Stimulated activated CD4-positive, alpha-beta T cell treated with anti-CD3 and anti-CD28 coated beads, Interleukin-15, amount 100 ng/mL, for 48 hours (primary cell): ENCODE data around the gene PNPLA6.
"Not testable (repeated sequence)": the region's sequence is repeated elsewhere in the genome, so short reads cannot be mapped to it uniquely, and the experiment has no call there.

Experiments
- DNase-seq, 2 donors: peaks; one replicate each; pipeline ENCODE4 v3.0.0-alpha.2; 2020; ENCODE audit warnings: low read depth in 2 of 2

PNPLA6 gene

DNA sequence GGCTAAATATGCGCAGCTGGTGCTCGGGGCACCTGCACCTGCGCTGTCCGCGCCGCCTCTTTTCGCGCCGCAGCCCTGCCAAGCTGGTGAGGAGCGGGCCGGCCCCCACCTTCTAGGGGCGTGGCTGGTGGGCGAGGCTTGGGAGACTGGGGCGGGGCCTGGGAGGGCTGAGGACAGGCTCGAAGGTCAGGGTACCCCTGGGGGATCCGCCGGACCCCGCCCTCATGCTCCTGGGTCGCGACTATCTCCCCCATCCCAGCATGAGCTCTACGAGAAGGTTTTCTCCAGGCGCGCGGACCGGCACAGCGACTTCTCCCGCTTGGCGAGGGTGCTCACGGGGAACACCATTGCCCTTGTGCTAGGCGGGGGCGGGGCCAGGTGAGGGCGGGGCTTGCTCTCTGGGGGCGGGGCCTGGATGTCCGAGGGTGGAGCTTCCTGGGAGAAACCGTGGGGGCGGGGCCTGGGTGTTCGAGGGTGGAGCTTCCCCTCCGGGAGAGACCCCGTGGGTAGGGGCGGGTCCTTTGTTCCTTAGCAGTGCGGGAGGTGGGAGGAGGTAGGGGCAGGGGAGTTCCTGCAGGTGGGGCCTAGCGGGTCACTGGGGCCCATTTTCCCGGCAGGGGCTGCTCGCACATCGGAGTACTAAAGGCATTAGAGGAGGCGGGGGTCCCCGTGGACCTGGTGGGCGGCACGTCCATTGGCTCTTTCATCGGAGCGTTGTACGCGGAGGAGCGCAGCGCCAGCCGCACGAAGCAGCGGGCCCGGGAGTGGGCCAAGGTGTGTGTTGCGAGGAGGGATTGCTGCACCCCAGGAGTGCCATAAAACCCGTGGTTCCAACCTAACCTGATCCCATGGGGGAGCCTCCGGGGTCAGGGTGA is 19.7 kb downstream of the PNPLA6 start:
- peak; percentile 25 to 27 for DNase-seq

DNA sequence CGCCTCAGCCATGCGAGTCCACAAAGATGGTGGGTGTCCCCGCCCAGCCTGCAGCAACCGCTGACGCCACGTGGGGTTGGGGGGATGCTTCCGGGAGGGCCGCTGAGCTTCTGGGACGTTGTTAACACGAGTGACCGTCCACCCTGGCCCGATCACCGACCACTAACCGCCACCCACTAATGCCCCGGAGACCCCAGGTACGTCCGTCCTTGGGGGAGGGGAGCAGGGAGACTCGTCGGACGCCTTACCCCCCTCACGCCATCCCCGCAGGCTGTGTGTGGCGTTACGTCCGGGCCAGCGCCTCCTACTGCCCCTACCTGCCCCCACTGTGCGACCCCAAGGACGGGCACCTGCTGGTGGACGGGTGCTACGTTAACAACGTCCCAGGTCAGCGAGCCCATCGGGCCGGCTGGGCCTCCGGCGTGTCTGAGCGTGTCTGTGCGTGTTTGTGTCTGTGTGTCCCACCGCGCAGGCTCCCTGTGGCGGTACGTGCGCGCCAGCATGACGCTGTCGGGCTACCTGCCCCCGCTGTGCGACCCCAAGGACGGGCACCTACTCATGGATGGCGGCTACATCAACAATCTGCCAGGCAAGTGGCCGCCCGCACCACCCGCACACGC is 21.3 kb downstream of the PNPLA6 start:
- no peak for DNase-seq

DNA sequence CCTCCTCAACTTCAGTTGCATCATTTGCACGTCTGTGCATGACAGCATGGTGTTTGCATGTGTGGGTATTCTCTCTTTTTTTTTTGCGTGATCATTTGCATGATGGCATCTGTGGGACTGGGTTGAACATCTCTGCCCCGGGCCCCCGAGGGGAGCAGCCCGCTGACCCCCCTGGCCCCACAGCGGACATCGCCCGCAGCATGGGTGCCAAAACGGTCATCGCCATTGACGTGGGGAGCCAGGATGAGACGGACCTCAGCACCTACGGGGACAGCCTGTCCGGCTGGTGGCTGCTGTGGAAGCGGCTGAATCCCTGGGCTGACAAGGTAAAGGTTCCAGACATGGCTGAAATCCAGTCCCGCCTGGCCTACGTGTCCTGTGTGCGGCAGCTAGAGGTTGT is 23.1 kb downstream of the PNPLA6 start:
- no peak for DNase-seq

DNA sequence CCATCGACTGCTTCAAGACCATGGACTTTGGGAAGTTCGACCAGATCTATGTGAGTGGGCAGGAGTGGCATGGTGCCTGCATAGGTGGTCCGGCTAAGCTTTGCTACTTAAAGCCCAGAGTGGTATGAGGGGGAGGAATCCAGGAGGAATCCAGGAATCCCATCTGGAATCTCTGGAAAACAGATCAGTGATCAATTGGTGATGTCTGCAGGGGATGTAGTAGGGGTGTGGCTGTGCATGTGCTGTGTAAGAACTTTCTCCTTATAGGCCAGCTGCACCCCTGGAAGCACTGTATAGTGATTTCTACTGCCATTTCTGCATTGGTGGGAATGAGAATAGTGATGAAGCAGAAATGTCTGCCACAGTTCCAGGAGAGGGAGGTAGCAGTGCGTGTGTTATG is 23.6 kb downstream of the PNPLA6 start:
- no peak for DNase-seq

DNA sequence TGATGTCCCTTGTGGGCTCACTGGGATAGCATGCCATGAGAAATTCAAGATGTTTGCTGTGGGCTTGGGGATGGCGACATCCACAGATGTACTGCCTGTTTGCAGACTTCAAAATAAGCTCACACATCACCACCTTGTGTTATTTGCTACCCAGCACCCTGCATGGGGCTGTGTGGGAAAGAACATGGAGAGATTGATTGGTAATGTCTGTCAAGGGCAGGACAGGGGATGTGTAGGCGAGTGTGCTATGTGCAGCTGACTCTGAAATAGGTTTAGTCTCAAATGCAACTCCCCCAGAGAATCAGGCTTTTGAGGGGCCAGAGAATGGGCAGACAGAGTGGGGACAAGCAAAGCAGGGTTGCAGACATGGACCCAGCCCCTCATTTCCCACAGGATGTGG is 24.7 kb downstream of the PNPLA6 start:
- no peak for DNase-seq

DNA sequence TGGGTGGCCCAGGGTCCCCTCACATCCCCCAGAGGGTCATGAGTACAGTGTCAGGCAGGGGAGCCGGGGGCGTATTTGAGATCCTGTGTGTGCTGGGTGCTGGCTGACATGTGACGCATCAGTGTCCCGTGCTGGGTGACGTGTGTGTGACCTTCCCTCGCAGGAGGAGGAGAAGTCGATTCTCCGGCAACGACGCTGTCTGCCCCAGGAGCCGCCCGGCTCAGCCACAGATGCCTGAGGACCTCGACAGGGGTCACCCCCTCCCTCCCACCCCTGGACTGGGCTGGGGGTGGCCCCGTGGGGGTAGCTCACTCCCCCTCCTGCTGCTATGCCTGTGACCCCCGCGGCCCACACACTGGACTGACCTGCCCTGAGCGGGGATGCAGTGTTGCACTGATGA is 25.8 kb downstream of the PNPLA6 start:
- DNase-seq, result no peak

DNA sequence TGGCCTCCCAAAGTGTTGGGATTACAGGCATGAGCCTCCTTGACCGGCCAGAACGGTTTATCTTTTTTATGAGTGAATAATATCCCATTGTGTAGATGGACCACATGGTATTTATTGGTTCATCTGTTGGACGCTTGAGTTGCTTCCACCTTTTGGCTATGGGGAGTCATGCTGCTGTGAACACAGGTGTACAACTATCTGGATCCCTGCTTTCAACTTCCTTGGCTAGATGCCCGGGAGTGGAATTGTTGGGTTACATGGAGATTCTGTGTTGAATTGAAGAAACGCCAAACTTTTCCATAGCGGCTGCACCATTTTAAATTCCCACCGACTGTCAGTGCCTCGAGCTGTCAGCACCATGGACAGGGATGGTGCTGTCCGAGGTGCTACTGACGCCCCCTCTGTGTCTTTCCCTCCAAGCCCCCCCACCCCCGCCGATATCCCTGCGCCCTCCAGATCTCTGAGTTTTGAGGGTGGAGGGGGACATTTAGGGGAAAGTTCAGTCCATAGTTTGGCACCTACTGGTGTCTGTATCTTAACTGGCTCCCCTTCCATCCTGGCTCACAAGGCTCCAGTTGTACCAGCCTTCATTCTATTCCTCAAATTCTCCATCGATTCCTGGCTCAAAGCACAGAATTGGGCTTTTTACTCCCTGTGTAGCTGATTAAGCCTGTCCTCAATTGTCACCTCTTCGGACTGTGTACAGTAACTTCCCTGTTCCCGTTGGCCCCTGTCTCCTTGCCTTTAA is 27.3 kb downstream of the PNPLA6 start:
- DNase-seq, result no peak

DNA sequence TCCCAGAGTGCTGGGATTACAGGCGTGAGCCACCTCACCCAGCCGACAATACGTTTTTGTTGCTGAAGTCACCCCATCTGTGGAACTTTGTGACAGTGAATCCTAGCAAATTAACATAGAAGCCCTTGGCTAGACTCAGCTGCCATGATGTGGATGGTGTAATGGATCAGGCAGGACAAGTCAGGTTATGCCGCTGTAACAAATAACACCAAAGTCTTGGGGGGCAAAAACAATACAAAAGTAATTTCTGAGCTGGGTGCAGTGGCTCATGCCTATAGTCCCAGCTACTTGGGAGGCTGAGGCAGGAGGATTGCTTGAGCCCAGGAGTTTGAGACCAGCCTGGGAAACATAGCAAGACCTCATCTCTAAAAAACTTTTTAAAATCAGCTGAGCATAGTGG is 29.3 kb downstream of the PNPLA6 start:
- no peak for DNase-seq

DNA sequence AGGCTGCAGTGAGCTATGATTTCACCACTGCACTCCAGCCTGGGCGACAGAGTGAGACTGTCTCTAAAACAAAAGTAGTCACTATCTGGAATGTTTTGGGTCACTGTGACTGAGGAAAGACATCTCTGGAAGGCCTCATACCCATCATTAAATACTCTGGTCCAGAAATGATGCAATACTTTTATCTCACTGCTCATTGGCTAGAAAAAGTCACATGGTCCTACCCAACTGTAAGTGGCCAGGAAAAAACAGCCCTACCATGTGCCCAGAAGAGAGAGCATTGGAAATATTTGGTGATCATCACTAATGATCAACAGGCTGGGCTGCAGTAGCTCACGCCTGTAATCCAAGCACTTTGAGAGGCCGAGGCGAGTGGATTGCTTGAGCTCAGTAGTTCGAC is 29.8 kb downstream of the PNPLA6 start:
- no peak for DNase-seq

DNA sequence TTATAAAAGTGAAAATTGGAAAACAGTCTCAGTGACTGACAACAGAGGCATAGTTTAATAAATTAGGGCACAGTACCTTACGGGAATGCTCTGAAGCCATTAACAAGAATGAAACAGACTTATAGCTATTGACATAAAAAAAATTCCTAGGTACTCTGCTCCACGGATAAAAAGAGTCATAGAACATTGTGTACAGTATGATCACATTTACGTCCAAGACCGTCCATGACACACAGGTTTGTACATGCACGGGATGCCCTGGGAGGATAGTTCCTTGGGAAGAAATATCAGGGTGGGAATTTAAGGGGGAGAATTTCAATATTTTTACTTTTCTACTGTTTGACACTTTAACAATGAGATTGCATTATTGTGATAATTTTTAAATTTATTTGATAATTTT is 35.2 kb downstream of the PNPLA6 start:
- no peak for DNase-seq

DNA sequence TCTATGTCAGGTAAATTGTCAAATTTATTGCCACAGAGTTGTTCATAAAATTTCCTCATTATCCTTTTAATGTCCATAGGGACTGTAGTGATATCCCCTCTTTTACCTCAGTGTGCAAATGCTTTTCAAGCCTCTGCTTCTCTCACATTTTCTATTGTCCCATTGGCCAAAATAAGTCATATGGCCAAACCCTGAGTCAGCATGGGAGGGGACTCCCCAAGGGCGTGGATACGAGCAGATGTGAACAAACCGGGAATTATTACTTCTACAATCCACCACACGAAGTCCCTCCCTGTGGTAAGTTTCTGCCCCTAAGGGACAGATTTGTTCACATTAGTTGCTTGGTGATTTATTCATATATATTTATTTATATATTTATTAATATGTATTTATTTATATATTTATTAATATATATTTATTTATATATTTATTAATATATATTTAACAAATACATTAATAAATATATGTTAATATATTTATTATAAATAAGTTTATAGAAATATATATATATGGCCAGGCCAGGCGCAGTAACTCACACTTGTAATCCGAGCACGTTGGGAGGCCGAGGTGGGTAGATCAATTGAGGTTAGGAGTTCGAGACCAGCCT is 40.0 kb downstream of the PNPLA6 start:
- no peak for DNase-seq

DNA sequence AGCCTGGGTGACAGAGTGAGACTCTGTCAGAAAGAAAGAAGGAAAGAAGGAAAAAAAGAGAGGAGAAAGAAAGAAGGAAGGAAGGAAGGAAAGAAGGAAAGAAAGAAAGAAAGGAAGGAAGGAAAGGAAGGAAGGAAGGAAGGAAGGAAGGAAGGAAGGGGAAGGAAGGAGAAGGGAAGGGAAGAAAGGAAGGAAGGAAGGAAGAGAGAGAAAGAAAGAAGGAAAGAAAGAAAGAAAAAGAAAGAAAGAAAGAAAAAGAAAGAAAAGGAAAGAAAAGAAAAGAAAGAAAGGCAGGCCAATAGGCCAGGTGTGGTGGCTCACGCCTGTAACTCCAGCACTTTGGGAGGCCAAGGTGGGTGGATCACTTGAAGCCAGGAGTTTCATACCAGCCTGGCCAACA is 41.9 kb downstream of the PNPLA6 start:
- DNase-seq, result not testable (repeated sequence)

DNA sequence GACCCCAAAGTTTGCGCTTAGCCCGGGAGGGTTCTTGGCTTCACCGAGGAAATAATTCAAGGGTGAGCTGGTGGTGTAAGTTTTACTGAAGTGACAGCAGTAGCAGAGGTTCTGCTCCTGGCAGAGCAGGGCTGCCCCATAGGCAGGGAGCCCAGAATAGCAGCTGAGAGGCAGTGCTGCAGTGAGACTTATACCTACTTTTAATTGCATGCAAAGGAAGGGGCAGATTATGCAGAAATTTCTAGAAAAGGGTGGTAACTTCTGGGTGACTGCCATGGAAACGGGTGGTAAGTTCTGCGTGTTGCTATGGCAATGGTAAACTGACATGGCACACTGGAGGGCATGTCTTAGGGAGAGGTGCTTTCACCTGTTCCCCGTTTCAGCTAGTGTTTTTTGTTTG is 42.6 kb downstream of the PNPLA6 start:
- no peak for DNase-seq

DNA sequence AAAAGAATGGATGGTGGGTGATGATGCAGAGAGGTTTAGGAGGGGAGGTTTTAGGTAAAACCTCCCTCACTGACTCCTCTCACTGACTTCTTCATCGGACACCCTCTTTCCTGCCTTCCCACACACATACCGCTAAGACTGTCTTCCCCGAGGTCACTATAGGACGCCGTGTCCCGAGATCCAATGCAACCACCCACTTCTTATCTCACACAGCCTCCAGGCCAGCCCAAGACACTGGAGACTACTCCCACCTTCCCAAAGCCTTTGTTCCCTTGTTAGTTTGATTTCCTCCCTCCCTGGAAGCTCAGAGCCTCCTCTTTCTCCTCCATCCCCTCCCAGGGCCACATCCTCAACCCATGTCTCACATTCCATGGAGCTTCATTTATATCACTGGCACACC is 43.7 kb downstream of the PNPLA6 start:
- no peak for DNase-seq

DNA sequence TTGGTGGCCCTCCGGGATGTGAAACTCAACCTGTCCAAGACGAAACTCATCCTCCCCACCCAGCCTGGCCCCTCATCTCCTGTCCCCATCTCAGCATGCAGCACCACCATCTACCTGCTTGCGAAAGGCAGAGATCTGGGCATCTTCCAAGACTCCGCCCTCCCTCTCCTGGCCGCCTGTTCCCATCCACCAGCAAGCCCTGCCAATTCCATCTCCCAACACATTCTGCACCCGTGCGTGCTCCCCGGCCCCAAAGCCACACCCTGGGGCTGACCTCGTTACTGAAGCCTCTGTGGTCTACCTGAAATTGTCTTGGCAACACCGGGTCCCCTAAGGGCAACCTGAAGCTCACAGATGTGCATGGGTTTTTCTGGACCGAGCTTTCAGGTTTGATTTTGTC is 46.9 kb downstream of the PNPLA6 start:
- DNase-seq, result no peak

DNA sequence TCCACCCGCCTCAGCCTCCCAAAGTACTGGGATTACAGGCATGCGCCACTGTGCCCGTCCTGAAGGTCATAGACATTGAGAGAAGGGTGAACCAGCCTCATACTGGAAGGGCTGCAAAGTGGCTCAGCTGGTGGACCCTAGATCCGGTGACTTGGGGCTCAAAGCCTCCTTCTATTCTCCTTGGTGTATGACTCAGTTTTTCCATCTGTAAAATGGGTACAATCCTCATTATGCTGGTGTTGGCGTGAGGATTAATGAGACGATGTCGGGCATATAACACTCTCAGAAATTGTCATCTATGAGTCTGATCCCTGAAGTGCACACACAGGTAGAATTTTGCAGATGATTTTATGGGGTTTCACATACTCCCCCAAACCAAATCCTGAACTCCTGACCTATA is 54.3 kb downstream of the PNPLA6 start:
- DNase-seq, result no peak

DNA sequence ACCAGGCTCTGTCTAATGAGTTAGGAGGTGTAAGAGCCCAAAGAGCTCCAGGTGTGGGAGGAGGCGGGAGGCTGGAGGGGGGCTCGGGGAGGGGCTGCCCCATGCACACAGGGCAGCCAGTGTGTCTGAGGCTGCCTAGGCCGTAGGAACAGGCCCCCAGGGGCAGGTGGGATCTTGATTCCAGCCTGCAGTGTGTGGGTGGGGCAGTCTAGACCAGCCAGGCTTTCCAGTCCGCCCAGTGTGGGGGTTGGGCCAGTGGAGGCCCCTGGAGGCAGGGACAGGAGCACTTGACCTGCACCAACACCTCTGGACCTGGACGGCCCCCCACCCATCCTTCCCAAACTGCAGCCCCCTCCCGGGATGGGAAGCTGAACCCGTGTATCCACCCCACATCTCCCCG is 54.7 kb downstream of the PNPLA6 start:
- DNase-seq, result no peak

DNA sequence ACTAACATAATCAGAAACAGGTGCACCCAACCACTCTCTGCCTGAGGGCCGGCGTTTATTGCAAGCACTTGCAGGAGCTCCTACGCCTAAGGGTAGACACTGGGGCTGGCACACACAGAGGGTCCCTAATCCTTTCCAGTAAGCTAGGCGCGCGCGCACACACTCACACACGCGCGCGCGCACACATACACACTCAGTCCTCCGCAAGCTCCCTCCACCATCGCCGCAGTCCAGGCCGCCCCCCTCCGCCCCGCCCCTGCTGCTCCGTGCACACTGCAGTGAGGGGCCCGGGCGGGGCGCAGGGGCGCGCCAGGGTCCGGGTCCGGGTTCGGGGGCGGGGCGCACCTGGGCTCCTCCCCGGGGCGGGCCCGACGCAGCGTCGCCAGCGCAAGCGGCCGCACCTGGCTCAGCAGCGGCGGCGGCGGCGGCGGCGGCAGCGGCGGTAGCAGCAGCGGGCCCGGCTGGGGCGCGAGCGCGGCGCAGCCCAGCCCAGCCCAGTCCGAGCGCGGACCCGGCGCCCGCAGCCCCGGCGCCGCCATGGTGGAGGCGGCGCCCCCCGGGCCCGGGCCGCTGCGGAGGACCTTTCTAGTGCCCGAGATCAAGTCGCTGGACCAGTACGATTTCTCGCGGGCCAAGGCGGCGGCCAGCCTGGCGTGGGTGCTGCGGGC is 60.1 kb downstream of the PNPLA6 start, which contains the start of gene CAMSAP3:
Gene CAMSAP3 (plus strand): TSS at position 398 of the 668 bp plus-strand sequence. CDS start 140 bp downstream, at position 538.
- DNase-seq, result peak in 1 of 2 donors; percentile 31

DNA sequence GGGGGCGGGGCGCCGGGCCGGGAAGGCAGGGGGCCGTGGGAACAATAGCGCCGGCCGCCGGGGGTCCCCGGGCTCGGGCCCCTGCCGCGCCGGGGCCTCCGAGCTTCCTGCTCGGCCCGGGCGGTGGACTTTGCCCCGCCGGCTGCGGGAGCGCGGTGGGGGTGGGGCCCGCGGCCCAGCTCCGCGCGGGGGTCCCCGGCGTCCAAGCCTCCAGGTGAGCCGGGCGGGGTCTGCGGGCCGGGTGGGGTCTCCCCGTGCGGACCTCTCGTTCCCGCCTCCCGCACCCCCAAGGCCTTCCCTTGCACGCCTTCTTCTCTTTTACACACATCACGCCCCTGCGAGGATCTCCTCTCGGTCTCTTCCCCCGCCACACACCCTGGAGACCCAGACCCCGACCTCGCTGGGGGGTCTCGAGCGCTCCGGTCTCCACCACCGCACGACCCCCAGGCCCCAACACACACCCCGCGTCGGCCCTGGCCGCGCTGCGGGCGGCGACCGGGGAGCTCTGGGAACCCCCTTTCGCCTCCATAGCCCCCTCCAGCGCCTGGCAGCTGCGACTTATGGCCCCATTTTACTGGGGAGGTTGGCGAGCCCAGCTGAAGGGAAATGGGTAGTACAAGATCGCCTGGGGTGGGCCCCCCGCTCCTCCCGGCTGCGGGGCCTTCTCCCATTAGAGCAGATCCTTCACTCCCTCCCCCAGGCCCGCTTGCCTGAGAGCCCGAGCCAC is 60.9 kb downstream of the PNPLA6 start:
- no peak for DNase-seq

DNA sequence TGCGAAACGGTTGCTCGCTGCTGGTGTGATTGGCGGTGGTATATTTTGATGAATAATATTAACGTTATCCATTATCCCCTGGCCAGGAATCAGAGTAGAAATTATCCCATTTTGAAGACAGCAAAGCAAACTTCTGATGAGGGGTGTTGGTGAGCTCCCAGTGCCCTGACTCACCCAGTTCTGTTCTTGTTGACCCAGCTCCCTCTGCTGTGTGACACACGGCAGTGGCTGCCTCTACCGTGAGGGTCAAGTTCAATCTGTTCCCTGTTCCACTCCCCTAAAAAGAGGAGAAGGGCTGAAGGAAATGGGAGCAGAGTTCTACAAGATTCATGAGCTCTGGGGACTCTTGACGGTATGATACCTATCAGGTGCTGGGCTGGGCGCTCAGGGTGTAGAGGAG is 62.2 kb downstream of the PNPLA6 start:
- no peak for DNase-seq

DNA sequence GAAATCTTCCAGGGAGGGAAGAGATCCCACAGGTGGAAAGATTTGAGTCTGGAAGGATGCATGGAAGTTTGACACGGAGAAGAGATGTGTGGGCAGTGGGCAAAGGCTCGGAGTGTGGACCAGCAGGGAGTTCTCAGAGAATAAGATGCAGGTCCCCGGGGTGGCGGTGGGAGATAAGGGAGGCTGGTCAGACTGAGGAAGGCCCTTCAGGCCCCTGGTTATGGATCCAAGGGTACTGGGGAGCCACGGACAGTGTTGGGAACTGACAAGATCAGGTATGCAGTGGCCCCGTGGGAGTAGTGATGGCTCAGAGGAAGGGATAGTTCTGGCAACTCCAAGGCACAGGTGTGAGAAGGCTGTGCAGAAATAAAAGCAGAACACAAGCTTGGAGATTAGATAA is 62.7 kb downstream of the PNPLA6 start:
- DNase-seq, result no peak
